A204.1 (cell line): Measurements from ENCODE around the gene PDPN.

Source experiments
- FAIRE-seq: peaks from 2 replicates; lab custom pipeline; 2012; peaks lifted over from hg19 to GRCh38; lab: Jason Lieb, UNC

Gene PDPN

DNA sequence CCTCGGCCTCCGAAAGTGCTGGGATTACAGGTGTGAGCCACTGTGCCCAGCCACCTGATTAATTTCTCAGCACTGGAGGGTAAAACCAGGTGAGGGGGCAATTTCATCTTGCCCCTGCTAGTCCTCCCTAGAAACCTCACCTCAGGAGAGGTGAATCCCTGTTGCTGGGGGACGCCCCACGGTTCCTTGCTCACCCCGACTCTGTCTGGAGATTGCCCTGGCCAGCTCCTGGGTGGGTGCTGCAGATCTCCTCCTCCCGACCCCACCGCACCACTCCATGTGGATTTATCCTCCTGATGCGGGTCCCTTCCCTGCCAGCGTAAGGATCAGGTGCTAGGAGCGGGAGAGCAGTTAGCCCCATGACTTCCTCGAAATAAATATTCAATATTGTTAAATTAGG, 34.9 kb downstream of the PDPN start:
- no peak for FAIRE-seq

DNA sequence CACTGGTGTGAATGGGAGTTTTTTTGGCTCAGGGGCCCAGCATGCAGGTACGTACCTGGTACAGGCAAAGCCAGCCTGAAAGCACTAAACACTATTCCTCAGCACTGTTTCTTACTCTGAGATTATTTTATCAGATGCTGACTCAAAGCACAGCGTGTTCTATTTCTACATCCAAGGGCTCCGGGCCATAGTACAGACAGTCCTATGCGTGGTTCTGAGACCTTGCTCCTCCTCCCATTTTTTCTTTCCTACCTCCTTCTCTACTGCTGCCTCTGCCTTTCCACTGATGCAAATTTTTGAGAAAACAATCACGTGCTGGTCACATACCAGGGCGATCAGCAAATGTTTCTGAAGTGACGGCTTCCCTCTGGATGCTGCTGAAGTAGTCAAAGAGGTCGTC, 36.3 kb downstream of the PDPN start:
- no peak for FAIRE-seq

DNA sequence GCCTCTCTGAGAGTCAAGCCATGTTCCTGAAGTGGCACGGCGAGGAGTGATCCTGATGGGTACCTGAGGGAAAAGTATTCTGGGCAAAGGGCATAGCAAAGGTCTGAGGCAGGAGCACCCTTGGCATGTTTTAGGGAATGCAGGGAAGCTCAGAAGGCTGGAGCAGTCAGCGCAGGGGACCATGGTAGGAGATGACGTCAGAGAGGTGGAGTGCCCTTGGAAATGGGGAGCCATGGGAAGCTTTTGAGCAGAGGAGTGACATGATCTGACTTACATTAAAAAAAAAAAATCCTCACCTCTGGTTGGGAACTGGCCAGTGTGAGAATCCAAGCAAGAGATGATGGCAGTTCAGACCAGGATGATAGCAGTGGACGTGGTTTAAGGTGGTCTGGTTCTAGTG, 37.2 kb downstream of the PDPN start:
- FAIRE-seq: no peak

DNA sequence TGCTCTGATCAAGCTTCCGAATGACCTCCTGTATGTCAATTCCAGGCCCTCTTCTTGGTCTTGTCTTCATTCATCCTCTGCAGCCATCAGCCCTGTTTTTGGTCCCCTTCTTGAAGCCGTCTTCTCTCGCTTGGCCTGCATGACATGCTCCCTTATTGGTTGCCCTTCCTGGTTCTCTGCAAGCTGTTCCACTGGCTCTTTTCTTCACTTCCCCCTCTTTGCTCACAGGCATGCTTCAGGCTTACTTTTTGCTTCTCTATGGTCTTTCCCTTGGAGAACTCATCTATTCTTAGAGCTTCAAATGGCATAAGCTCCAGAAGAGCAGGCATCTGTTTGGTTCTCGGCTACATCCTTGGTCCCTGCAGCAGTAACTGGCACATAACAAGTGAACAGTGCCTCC, 38.8 kb downstream of the PDPN start:
- no peak for FAIRE-seq

DNA sequence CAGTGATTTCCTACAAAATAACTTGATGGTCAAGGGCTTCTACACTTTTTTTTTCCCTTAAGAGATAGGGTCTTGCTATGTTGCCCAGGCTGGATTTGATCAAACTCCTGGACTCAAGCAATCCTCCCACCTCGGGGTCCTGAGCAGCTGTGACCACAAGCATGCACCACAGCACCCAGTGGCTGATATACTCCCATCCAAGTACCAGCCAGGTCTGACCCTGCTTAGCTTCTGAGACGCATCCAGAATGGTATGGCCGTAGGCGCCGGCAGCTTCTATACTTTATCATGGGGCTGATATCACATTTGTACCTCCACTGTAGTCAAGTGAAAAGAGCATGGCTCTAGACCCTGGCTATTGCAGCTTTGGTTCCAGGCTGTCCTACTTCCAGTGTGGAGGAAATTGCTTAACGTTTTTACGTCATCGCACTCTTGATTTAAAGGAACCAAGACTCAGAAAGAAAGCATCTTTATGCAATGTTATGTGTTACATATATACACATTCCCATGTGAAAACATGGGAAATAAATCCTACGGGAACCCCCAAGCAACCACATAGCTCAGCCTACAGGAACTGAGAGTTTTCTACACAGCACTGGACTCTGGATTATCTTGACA, 39.5 kb downstream of the PDPN start:
- FAIRE-seq: no peak

DNA sequence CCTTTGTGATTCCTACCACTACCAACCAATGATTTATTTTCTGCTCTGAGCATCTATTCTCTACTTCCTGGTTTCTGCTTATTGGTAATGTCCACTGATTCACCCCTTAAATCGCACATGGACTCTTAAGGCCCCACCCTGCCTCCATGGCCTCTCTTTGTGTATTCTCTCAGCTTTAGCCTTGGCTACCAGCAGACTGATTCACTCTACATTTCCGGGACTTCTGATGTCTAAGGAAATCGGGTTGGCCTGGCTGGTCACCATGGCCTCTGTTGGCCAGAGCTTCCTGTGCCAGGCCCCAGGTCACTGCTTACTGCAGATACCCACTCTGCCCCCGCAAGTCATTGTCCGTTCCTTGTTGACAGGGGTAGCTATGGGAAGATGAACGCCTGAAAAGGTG, 40.9 kb downstream of the PDPN start:
- FAIRE-seq: no peak

DNA sequence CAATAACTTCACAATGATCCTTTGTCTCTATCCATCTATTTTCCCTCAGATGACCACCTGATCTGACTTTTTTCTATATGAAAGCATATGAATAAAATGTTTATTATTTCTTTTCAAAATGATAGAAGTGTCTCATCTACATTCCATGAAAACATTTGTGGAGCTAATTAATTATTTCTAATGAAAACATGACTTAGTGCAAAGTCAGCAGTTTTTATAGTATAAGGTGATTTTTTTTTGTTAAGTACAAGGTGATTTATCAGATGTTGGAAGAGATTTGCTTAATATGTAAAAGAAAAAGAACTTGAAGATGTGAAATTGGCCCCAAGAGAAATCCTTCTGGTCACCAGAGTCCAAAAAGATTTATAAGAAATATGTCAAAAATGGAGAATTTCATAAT, 43.5 kb downstream of the PDPN start:
- FAIRE-seq: no peak

DNA sequence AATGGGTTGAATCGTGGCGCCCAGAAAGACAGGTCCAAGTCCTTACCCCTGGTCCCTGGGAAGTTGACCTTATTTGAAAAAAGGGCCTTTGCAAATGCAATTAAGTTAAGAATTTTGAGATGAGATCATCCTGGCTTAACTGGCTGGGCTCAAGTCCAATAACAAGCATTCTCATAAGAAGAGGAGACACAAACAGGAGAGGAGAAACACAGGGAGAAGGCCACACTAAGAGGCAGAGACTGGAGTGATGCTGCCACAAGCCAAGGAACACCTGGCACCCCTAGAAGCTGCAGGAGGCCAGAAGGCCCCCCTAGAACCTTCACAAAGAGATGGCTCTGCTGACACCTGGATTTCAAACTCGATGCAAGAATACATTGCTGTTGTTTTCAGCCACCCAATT, 44.6 kb downstream of the PDPN start:
- no peak for FAIRE-seq

DNA sequence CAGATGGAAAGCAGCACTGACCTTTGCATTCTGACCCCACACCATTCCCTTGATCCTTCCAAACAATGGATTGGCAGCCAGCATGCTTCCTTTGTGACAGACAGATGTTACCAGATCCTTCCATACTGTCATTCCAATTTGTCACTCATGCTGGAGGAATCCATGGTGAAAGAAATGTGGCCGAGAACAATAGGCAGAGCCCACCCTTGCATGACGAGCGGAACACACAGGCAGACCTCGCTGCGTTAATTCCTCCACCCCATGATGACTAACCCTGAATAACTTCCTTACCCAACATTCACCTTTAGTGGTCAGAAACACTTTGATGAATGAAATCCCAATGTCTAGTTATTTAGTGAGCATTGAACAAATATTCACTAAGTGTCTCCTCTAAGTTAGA, 45.1 kb downstream of the PDPN start:
- no peak for FAIRE-seq

DNA sequence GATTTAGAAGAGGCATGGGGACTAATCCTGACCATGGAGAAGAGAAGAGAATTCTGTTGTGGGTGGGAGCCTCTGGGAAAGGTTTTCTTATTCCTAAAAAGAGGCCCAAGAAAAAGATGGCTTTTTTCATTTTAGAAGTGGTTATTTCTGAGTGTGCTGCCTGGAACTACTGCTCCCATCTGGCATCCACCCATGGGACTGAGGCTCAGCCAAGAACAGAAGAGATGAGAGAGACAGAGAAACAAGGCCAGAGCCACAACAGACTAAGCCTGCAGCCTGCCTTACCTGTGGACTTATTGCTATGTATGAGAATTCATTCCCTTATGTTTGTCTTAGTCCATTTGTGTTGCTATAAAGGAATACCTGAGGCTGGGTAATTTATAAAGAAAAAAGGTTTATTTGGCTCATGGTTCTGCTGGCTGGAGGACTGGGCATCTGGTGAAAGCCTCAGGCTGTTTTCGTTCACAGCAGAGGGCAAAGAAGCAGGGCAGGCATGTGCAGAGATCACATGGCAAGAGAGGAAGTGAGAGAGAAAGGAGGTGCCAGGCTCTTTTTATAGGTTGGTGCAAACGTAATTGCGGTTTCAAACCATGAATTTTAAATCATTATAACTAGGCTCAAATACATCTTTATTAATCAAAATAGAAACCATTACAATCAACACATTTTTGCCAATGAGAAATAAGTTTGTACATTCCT, 58.8 kb downstream of the PDPN start:
- no peak for FAIRE-seq

DNA sequence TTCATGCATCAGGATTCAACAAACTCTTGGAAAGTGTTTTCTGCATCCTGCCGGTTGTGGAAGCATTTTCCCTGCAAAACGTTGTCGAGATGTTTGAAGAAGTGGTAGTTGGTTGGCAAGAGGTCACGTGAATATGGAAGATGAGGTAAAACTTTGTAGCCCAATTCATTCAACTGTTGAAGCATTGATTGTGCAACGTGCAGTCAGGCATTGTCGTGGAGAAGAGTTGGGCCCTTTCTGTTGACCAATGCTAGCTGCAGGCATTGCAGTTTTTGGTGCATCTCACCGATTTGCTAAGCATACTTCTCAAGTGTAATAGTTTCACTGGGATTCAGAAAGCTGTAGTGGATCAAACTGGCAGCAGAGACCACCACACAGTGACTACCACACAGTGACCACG, 59.4 kb downstream of the PDPN start:
- FAIRE-seq: no peak

DNA sequence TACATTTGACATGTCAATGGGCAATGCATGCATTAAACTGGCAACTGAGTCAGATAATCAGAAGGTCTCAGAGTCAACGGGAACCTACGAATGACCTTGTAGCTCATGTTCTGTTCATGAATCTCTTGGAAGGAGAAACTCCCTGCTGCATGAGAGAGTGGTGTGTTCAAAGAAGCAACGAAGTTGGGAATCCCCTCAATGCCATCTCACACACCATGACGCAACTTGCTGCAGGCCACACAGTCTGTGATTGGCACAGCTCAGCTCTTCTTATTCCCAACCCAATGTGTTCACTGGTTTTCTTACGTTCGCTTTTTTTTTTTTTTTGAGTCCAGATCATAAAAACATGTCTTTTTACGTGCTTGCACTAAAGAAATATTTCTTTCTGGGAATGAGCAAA, 62.9 kb downstream of the PDPN start:
- FAIRE-seq: no peak

DNA sequence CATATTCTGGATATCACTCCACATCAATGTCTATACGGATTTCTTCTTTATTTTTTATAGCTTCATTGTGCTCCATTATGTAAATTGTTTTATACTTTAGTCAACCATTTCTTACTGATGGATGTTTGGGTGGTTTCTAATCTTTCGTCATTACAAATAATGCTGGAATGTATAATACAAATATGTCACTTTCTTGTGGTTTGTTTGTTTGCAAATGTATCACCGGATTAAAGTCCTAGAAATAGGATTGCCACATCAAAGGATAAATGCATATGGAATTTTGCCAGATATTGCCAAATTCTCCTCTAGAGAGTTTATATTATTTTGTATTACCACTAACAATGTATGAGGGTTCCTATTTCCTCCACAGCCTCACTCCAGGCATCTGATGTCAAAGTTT, 67.6 kb downstream of the PDPN start:
- FAIRE-seq: no peak

DNA sequence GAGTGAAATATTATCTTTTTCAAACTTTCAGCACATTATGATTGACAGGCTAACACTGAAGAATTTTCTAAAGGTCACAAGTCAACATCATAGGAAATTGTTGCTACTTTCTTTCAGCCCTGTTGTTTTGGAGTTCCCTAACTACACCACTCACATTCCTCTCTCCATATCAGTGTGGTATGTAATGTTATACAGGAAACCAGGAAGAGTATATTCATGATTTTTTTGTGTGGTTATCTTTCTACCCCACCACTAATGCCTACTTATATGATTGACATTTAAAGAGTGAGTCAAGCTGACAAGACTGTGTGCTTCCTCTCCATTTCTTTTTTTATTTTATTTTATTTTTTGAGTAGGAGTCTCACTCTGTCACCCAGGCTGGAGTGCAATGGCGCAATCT, 68.6 kb downstream of the PDPN start:
- FAIRE-seq: no peak

DNA sequence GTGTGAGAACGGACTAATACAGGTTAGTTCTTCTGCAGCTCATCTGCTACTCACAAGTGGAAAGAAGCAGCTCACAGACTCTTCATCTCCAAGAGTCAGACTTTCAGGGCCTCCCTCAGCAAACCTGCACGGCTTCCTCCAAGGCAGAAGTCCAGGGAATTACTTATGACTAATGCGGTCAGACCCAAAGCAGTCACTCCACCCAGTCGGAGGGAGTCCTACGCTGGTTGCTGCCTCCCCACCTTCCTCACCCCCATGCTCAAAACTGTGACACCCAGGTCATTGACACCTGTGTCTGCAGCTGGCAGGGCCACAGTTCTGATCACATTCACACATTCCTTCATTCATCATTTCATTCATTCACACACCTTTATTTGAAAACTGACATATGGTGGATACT, 77.9 kb downstream of the PDPN start:
- no peak for FAIRE-seq

DNA sequence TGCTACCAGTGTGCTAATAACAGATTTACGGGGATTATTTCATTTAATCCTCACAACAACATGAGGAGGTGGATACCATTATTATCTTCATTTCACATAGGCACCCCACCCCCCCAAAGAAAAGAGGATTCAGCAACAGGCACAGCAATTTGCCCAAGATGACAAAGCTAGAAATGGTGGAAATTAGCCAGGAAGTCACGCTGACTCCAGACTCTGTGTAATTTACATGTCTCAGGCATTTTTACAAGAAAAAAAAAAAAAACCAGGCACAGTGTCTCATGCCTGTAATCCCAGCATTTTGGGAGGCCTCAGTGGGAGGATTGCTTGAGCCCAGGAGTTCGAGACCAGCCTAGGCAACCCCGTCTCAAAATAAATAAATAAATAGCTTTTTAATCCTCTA, 78.9 kb downstream of the PDPN start:
- FAIRE-seq: no peak

DNA sequence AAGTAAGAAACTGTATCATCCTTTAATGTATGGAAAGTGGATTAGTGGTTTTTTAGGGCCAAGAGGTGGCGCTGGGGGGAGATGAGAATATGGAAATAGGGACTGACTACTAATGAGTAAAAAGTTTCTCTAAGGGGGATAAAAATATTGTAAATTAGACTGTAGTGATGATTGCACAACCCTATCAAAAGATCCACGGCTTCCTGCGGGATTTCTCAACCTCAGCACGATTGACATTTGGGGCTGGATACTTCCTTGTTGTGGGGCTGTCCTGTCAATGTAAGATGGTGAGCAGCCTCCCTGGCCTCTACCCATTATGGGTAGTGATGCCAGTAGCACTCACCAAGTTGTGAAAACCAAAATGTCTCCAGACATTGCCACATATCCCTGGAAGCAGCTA, 80.3 kb downstream of the PDPN start:
- FAIRE-seq: no peak

DNA sequence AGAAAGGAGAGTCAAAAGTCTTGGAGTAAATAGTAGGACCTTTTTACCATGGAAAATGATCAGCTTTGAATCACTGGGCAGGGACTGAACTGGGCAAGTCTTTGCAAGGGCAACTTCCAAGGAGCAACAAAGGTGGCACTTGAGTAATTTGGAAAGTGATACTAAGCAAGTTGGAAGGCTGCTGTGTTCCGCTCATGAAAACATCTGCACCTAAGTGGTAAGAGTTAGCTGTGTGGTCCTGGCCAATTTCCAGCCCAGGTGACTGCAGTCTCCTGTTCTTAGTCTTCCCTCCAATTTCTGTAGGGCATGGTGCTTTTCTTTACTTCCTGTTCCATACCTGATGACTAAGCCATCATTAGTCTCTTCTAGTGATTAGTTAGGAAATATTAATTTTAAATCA, 80.8 kb downstream of the PDPN start:
- FAIRE-seq: no peak

DNA sequence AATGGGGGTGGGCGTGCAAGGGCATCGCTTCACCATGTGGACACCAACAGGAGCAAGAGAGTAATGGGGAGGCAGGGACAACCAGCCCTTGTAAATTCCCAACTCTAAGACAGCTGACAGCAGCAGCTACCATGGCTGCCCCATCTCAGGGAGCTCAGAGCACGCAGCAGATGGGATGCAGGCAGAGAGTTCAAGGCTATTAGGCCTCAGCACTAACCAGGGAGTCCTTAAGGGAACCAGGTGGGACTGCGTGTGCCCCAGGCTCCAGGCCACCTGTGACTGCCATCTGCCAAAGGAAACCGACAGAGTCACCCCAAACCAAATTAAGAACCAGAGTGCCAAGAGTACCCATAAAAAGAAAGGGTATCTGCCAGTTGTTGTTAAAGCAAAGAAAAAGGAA, 82.7 kb downstream of the PDPN start:
- FAIRE-seq: no peak
